Astrocyte (in vitro differentiated cells and primary cell): ENCODE results near the gene ARHGEF37. TPM values are rescaled to one million over a fixed set of nuclear protein-coding genes. Genes with fewer than 3 reads are reported as not detected.

Source experiments
- DNase-seq: peaks from one replicate; pipeline ENCODE4 v3.0.0-alpha.2; 2010; ENCODE audit warnings: low read depth
- FAIRE-seq: peaks from 2 replicates; lab custom pipeline; 2011; peaks lifted over from hg19 to GRCh38; lab: Jason Lieb, UNC
- H2AFZ ChIP-seq: 2 replicates; pipeline ENCODE4 v1.6.0; 2012; ENCODE audit warnings: low read depth, low read length, inconsistent platforms
- H3K27ac ChIP-seq: 2 replicates; pipeline ENCODE4 v1.5.1; 2011; ENCODE audit warnings: low read depth, low read length, inconsistent platforms
- H3K27me3 ChIP-seq: 2 replicates; pipeline ENCODE4 v1.6.0; 2011; ENCODE audit warnings: low read length, inconsistent platforms; ENCODE audit not compliant: insufficient read depth
- H3K36me3 ChIP-seq: 2 replicates; pipeline ENCODE4 v1.5.1; 2011; ENCODE audit warnings: low read length, inconsistent platforms; ENCODE audit not compliant: insufficient read depth
- H3K4me1 ChIP-seq: 2 replicates; pipeline ENCODE4 v1.5.1; 2011; ENCODE audit warnings: low read length, inconsistent platforms; ENCODE audit not compliant: insufficient read depth
- H3K4me2 ChIP-seq: 2 replicates; pipeline ENCODE4 v1.6.0; 2012; ENCODE audit warnings: low read length, inconsistent platforms
- H3K4me3 ChIP-seq: 2 replicates; pipeline ENCODE4 v1.5.1; 2011; ENCODE audit warnings: low read depth, mild to moderate bottlenecking, low read length, inconsistent platforms; ENCODE audit not compliant: insufficient read depth
- H3K79me2 ChIP-seq: 2 replicates; pipeline ENCODE4 v1.6.0; 2012; ENCODE audit warnings: mild to moderate bottlenecking, low read length, inconsistent platforms; ENCODE audit not compliant: insufficient read depth
- H3K9ac ChIP-seq: 2 replicates; pipeline ENCODE4 v1.6.0; 2012; ENCODE audit warnings: mild to moderate bottlenecking, low read length, inconsistent platforms
- H3K9me3 ChIP-seq: 2 replicates; pipeline ENCODE4 v1.5.1; 2012; ENCODE audit warnings: low read depth, mild to moderate bottlenecking, low read length, inconsistent platforms; ENCODE audit not compliant: insufficient read depth
- H4K20me1 ChIP-seq: 2 replicates; pipeline ENCODE4 v1.6.0; 2012; ENCODE audit warnings: low read length, inconsistent platforms; ENCODE audit not compliant: insufficient read depth
- H3K27ac Mint-ChIP-seq: one replicate; pipeline ENCODE4 v1.8.0; 2021; ENCODE audit warnings: mild to moderate bottlenecking, mixed read lengths; ENCODE audit not compliant: unreplicated experiment
- H3K27me3 Mint-ChIP-seq: one replicate; pipeline ENCODE4 v1.8.0; 2021; ENCODE audit warnings: low read depth, mixed read lengths; ENCODE audit not compliant: unreplicated experiment
- H3K36me3 Mint-ChIP-seq: one replicate; pipeline ENCODE4 v1.8.0; 2021; ENCODE audit warnings: low read depth, mixed read lengths; ENCODE audit not compliant: unreplicated experiment
- H3K4me1 Mint-ChIP-seq: one replicate; pipeline ENCODE4 v1.8.0; 2021; ENCODE audit warnings: low read depth, mixed read lengths; ENCODE audit not compliant: unreplicated experiment
- H3K4me3 Mint-ChIP-seq: one replicate; pipeline ENCODE4 v1.8.0; 2021; ENCODE audit warnings: mild to moderate bottlenecking, moderate library complexity, mixed read lengths; ENCODE audit not compliant: unreplicated experiment
- H3K9me3 Mint-ChIP-seq: one replicate; pipeline ENCODE4 v1.8.0; 2021; ENCODE audit warnings: mild to moderate bottlenecking, mixed read lengths; ENCODE audit not compliant: unreplicated experiment
- CTCF ChIP-seq: IDR thresholded peaks from 2 replicates; pipeline ENCODE4 v1.5.1; 2011; ENCODE audit warnings: low read depth, mild to moderate bottlenecking, inconsistent platforms, low read length, moderate library complexity; ENCODE audit not compliant: insufficient read depth
- EZH2 ChIP-seq: IDR thresholded peaks from 2 replicates; pipeline ENCODE4 v1.6.1; 2012; ENCODE audit warnings: mild to moderate bottlenecking, low read length, inconsistent platforms; ENCODE audit not compliant: insufficient read depth
- total RNA-seq: library from RNA; stranded (reverse); gene quantifications from 2 replicates; pipeline ENCODE4 v1.2.1, GENCODE V29; 2021

Gene ARHGEF37
- total RNA-seq, 1 donor from 2014 or later: 2.3 TPM

GRCh38 chr5:149537374-149537975 lies 43.8 kb upstream of the ARHGEF37 start:
- H3K9ac ChIP-seq: no peak overlapping the region
- H3K4me3 ChIP-seq: no peak overlapping the region
- H3K36me3 Mint-ChIP-seq: peaks cover 13% of the 10 kb centered on the region
- no peaks in the 10 kb centered on the region for H3K9me3 Mint-ChIP-seq
- peaks cover 93% of the 10 kb centered on the region for H4K20me1 ChIP-seq
- no peak overlapping the region for H3K4me3 Mint-ChIP-seq
- H3K27ac ChIP-seq: no peak overlapping the region
- H3K27me3 ChIP-seq: no peaks in the 10 kb centered on the region
- DNase-seq: no peak
- no peak overlapping the region for H3K4me2 ChIP-seq
- FAIRE-seq: no peak
- H2AFZ ChIP-seq: no peak overlapping the region
- no peaks in the 10 kb centered on the region for H3K4me1 ChIP-seq
- peak overlapping the region; percentile 38 for H3K27ac Mint-ChIP-seq
- H3K36me3 ChIP-seq: peaks cover 18% of the 10 kb centered on the region
- H3K79me2 ChIP-seq: peaks cover 97% of the 10 kb centered on the region
- H3K9me3 ChIP-seq: no peaks in the 10 kb centered on the region
- H3K27me3 Mint-ChIP-seq: no peaks in the 10 kb centered on the region
- TF ChIP-seq EZH2: no peak
- TF ChIP-seq CTCF: no peak
- H3K4me1 Mint-ChIP-seq: peaks cover 22% of the 10 kb centered on the region

GRCh38 chr5:149540089-149540488 lies 41.2 kb upstream of the ARHGEF37 start:
- Mint-ChIP-seq H3K4me3 (peak overlapping the region; percentile 24), H3K4me1 (peaks cover 24% of the 10 kb centered on the region), H3K27me3 (no peaks in the 10 kb centered on the region), H3K36me3 (peaks cover 17% of the 10 kb centered on the region), H3K9me3 (no peaks in the 10 kb centered on the region), H3K27ac (no peak overlapping the region)
- Histone ChIP-seq H3K9ac (no peak overlapping the region), H3K4me3 (no peak overlapping the region), H3K27ac (no peak overlapping the region), H3K27me3 (no peaks in the 10 kb centered on the region), H3K36me3 (peaks cover 31% of the 10 kb centered on the region), H2AFZ (no peak overlapping the region), H3K79me2 (peaks cover 95% of the 10 kb centered on the region), H4K20me1 (peaks cover 88% of the 10 kb centered on the region), H3K9me3 (no peaks in the 10 kb centered on the region), H3K4me2 (peak overlapping the region; percentile 25), H3K4me1 (peaks cover 4% of the 10 kb centered on the region)
- TF ChIP-seq EZH2 (no peak), CTCF (no peak)
- DNase-seq: no peak
- no peak for FAIRE-seq

GRCh38 chr5:149541893-149542292 lies 39.4 kb upstream of the ARHGEF37 start:
- no peak overlapping the region for H3K4me2 ChIP-seq
- TF ChIP-seq EZH2 (no peak), CTCF (no peak)
- H3K4me3 Mint-ChIP-seq: no peak overlapping the region
- DNase-seq (no peak), FAIRE-seq (no peak)
- no peak overlapping the region for H3K27ac Mint-ChIP-seq
- no peaks in the 10 kb centered on the region for H3K27me3 ChIP-seq
- peaks cover 95% of the 10 kb centered on the region for H3K79me2 ChIP-seq
- H3K36me3 ChIP-seq: peaks cover 27% of the 10 kb centered on the region
- H3K4me1 ChIP-seq: peaks cover 8% of the 10 kb centered on the region
- peaks cover 20% of the 10 kb centered on the region for H3K36me3 Mint-ChIP-seq
- no peaks in the 10 kb centered on the region for H3K9me3 ChIP-seq
- no peaks in the 10 kb centered on the region for H3K27me3 Mint-ChIP-seq
- no peak overlapping the region for H3K9ac ChIP-seq
- H2AFZ ChIP-seq: no peak overlapping the region
- no peak overlapping the region for H3K4me3 ChIP-seq
- no peaks in the 10 kb centered on the region for H3K9me3 Mint-ChIP-seq
- peaks cover 22% of the 10 kb centered on the region for H3K4me1 Mint-ChIP-seq
- H4K20me1 ChIP-seq: peaks cover 88% of the 10 kb centered on the region
- H3K27ac ChIP-seq: no peak overlapping the region
